Measurements from ENCODE around the gene MCFD2. TPM values are rescaled to one million over a fixed set of nuclear protein-coding genes. Genes with fewer than 3 reads are reported as not detected.
A peak's percentile ranks its signal among the peaks of the same experiment; 100 is the strongest.
"Not testable (repeated sequence)": the region's sequence is repeated elsewhere in the genome, so short reads cannot be mapped to it uniquely, and the experiment has no call there.

The MCFD2 gene
- total RNA-seq, 2 experiments from 2014 or later: 55.7 to 75.2 TPM

DNA sequence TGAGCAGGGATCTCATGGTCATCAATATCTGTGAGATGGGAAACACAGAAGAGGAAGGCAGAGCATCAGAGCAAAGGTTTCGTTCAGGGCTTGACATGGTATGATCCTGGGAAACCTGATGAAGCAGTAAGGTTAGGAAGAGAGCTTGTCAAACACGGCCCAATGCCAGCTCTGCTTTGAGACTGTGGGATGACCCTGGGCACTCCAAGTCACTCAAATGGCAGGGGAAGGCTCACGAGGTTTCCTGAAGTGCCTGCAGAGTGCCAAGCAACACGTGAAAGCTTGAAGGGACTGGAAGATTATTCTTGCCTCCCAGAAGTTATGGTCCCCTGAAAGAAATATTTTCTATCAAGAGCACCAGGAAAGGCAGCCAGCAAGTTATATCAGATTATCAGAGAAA is 6.5 kb downstream of the MCFD2 start:
- Histone ChIP-seq H4K20me1 (ENCODE audit: insufficient read depth, low read length) (peaks cover 4% of the 10 kb centered on the region; the same call in 1 of the 2 replicates), H3K9me2 (ENCODE audit: insufficient read depth, low read length) (no peaks in the 10 kb centered on the region), H3K4me2 (ENCODE audit: low read length) (no peak overlapping the region), H3K4me3 (ENCODE audit: low read depth, low read length, poor library complexity, severe bottlenecking) (no peak overlapping the region), H3K27ac (ENCODE audit: low read depth, low read length, poor library complexity, severe bottlenecking) (no peak overlapping the region), H2AFZ (ENCODE audit: low read length) (no peak overlapping the region), H3K9me3 (ENCODE audit: low read length) (no peaks in the 10 kb centered on the region), H3K4me1 (ENCODE audit: insufficient read depth, low read length, poor library complexity, severe bottlenecking) (peaks cover 8% of the 10 kb centered on the region), H3K36me3 (ENCODE audit: insufficient read depth, low read length) (peaks cover 86% of the 10 kb centered on the region), H3K79me2 (ENCODE audit: insufficient read depth, low read depth, low read length) (peaks cover 29% of the 10 kb centered on the region)
- ChIA-PET POLR2A (no interaction called here), CTCF (ENCODE audit: unreplicated experiment) (no interaction called here)
- intact Hi-C loops (cut with micrococcal nuclease; ENCODE audit: unreplicated experiment): no loop called here
- no peak for DNase-seq (ENCODE audit: low spot score)
- TF ChIP-seq, protein P1, sequence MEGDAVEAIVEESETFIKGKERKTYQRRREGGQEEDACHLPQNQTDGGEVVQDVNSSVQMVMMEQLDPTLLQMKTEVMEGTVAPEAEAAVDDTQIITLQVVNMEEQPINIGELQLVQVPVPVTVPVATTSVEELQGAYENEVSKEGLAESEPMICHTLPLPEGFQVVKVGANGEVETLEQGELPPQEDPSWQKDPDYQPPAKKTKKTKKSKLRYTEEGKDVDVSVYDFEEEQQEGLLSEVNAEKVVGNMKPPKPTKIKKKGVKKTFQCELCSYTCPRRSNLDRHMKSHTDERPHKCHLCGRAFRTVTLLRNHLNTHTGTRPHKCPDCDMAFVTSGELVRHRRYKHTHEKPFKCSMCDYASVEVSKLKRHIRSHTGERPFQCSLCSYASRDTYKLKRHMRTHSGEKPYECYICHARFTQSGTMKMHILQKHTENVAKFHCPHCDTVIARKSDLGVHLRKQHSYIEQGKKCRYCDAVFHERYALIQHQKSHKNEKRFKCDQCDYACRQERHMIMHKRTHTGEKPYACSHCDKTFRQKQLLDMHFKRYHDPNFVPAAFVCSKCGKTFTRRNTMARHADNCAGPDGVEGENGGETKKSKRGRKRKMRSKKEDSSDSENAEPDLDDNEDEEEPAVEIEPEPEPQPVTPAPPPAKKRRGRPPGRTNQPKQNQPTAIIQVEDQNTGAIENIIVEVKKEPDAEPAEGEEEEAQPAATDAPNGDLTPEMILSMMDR (conservative IDR thresholded peaks at IDR 0.05; ENCODE audit: low read length): no peak
- no peak for TF ChIP-seq EZH2phosphoT487 (IDR thresholded peaks at IDR 0.05; ENCODE audit: borderline replicate concordance, low read depth, low read length)
- no TSS peak for BruUV-seq (replicated peaks)

DNA sequence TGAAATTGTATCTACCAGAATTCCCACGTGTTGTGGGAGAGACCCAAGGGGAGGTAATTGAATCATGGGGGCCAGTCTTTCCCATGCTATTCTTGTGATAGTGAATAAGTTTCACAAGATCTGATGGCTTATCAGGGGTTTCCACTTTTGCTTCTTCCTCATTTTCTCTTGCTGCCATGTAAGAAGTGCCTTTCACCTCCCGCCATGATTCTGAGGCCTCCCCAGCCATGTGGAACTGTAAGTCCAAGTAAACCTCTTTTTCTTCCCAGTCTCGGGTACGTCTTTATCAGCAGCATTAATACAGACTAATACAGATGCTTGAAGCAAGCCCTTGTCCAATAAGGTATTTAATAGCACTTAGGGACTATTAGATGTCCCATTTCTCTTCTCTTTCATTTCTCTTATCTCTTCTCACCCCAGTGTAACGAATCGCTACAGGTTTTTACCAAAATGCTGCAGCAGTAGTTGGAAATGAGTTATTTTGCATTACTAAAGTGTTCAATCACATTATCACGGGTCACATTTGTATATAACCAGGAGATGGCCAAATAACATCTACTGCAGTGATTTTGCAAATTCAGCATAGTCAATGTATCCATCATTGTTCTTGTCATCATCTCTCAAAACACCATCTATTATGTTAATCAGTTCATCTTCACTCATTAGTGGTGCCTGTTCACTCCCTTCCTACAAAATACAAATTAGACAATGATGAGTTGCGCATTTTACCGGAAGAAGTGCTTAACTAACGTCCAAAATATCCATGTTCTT is 10.5 kb downstream of the MCFD2 start:
- H3K36me3 ChIP-seq (ENCODE audit: insufficient read depth, low read length): peaks cover 57% of the 10 kb centered on the region
- H3K9me3 ChIP-seq (ENCODE audit: low read length); H3K4me1 ChIP-seq (ENCODE audit: insufficient read depth, low read length, poor library complexity, severe bottlenecking); H3K79me2 ChIP-seq (ENCODE audit: insufficient read depth, low read depth, low read length); H3K9me2 ChIP-seq (ENCODE audit: insufficient read depth, low read length); H3K27ac ChIP-seq (ENCODE audit: low read depth, low read length, poor library complexity, severe bottlenecking); H4K20me1 ChIP-seq (ENCODE audit: insufficient read depth, low read length); CTCF ChIA-PET (ENCODE audit: unreplicated experiment); intact Hi-C loops (cut with micrococcal nuclease; ENCODE audit: unreplicated experiment); H3K4me2 ChIP-seq (ENCODE audit: low read length); DNase-seq (ENCODE audit: low spot score); H2AFZ ChIP-seq (ENCODE audit: low read length); H3K4me3 ChIP-seq (ENCODE audit: low read depth, low read length, poor library complexity, severe bottlenecking): not testable (repeated sequence)
- TSS peak; percentile 20 for BruUV-seq (replicated peaks)
- POLR2A ChIA-PET: interaction anchor here (0.6 kb wide), 2 partner anchors 39 to 52 kb away, joined by 3 to 7 read pairs; no protein-coding TSS in a partner anchor

DNA sequence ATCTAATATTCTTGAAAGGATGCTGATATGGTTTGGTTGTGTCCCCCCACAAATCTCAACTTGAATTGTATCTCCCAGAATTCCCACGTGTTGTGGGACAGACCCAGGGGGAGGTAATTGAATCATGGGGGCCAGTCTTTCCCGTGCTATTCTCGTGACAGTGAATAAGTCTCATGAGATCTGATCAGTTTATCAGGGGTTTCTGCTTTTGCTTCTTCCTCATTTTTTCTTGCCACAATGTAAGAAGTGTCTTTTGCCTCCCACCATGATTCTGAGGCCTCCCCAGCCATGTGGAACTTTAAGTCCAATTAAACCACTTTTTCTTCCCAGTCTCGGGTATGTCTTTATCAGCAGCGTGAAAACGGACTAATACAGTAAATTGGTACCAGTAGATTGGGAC is 12.6 kb downstream of the MCFD2 start:
- H3K79me2 ChIP-seq (ENCODE audit: insufficient read depth, low read depth, low read length); CTCF ChIA-PET (ENCODE audit: unreplicated experiment); BruUV-seq (replicated peaks); H3K4me2 ChIP-seq (ENCODE audit: low read length); H3K27ac ChIP-seq (ENCODE audit: low read depth, low read length, poor library complexity, severe bottlenecking); H2AFZ ChIP-seq (ENCODE audit: low read length); H3K4me3 ChIP-seq (ENCODE audit: low read depth, low read length, poor library complexity, severe bottlenecking); DNase-seq (ENCODE audit: low spot score); H3K4me1 ChIP-seq (ENCODE audit: insufficient read depth, low read length, poor library complexity, severe bottlenecking); intact Hi-C loops (cut with micrococcal nuclease; ENCODE audit: unreplicated experiment); H3K9me3 ChIP-seq (ENCODE audit: low read length); POLR2A ChIA-PET; H3K9me2 ChIP-seq (ENCODE audit: insufficient read depth, low read length); H4K20me1 ChIP-seq (ENCODE audit: insufficient read depth, low read length): not testable (repeated sequence)
- H3K36me3 ChIP-seq (ENCODE audit: insufficient read depth, low read length): peaks cover 36% of the 10 kb centered on the region
